HG03039 (cell line): Measurements from ENCODE around the gene TNKS2.
"Not testable (repeated sequence)": the region's sequence is repeated elsewhere in the genome, so short reads cannot be mapped to it uniquely, and the experiment has no call there.

Experiments used
- ATAC-seq: cut with Tn5 transposase; IDR thresholded peaks from one replicate; pipeline ENCODE4 v1.9.1; 2021; ENCODE audit warnings: mild to moderate bottlenecking, moderate library complexity; ENCODE audit not compliant: unreplicated experiment

TNKS2 gene

GRCh38 chr10:91864744-91865143 is 66.5 kb downstream of the TNKS2 start:
- no peak for ATAC-seq

- no peak for ATAC-seq
Measured at GRCh38 chr10:91865562-91866081, 67.4 kb downstream of the TNKS2 start.

- ATAC-seq = no peak
Measured at GRCh38 chr10:91875156-91875555, 76.9 kb downstream of the TNKS2 start.

GRCh38 chr10:91875779-91876178 is 77.6 kb downstream of the TNKS2 start:
- ATAC-seq = no peak

GRCh38 chr10:91879515-91880170 is 81.4 kb downstream of the TNKS2 start:
- ATAC-seq = no peak

- no peak for ATAC-seq
Measured at GRCh38 chr10:91880310-91880709, 82.1 kb downstream of the TNKS2 start.

GRCh38 chr10:91883549-91884444 is 85.6 kb downstream of the TNKS2 start:
- ATAC-seq = no peak

GRCh38 chr10:91884536-91884935 is 86.3 kb downstream of the TNKS2 start:
- no peak for ATAC-seq

GRCh38 chr10:91885362-91886079 is 87.3 kb downstream of the TNKS2 start:
- no peak for ATAC-seq

- ATAC-seq = no peak
Measured at GRCh38 chr10:91886954-91887271, 88.7 kb downstream of the TNKS2 start.

- no peak for ATAC-seq
Measured at GRCh38 chr10:91887272-91888076, 89.2 kb downstream of the TNKS2 start.

- no peak for ATAC-seq
Measured at GRCh38 chr10:91891125-91892001, 93.1 kb downstream of the TNKS2 start.

- no peak for ATAC-seq
Measured at GRCh38 chr10:91893051-91893450, 94.8 kb downstream of the TNKS2 start.

GRCh38 chr10:91894261-91894685 is 96.0 kb downstream of the TNKS2 start:
- ATAC-seq = not testable (repeated sequence)

GRCh38 chr10:91896212-91896756 is 98.1 kb downstream of the TNKS2 start:
- no peak for ATAC-seq

- ATAC-seq = no peak
Measured at GRCh38 chr10:91897421-91897820, 99.2 kb downstream of the TNKS2 start.

GRCh38 chr10:91901784-91902677 is 103.8 kb downstream of the TNKS2 start:
- ATAC-seq = no peak

GRCh38 chr10:91907033-91907594 is 108.9 kb downstream of the TNKS2 start:
- no peak for ATAC-seq
